ENCODE results near the gene DOCK4.

DOCK4 gene

DNA sequence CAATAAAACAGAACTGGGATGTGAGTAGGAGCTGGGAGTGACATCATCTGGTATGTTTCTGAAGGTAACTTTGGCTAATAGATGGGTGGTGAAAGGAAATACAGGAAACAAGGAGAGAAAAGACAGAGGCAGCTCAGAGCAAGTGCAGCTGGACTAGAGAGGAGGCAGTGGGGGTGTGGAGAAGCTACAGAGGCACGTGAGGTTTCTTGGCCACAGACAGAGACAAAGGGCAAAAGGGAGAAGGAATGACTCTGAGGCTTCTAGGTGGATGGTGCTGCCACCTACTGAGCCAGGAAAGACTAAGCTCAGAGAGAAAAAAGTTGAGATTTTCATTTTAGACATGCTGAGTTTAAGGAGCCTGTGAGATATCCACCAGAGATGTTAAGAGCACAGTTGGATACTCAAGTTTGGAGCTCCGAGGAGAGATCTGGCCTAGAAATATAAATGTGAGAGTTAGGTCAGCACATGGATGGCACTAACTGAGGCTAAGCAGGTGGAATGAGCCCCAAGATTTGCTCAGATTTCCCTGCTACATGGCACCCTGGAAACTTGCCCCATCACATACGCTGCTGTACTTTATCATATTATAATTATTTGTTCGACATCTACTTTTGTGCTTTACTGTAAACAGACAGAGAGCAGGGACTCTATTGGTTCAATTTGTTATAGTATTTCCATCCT, 350.9 kb downstream of the DOCK4 start:
- DNase-seq (ENCODE audit: low read depth in 2 of 2), result no peak

DNA sequence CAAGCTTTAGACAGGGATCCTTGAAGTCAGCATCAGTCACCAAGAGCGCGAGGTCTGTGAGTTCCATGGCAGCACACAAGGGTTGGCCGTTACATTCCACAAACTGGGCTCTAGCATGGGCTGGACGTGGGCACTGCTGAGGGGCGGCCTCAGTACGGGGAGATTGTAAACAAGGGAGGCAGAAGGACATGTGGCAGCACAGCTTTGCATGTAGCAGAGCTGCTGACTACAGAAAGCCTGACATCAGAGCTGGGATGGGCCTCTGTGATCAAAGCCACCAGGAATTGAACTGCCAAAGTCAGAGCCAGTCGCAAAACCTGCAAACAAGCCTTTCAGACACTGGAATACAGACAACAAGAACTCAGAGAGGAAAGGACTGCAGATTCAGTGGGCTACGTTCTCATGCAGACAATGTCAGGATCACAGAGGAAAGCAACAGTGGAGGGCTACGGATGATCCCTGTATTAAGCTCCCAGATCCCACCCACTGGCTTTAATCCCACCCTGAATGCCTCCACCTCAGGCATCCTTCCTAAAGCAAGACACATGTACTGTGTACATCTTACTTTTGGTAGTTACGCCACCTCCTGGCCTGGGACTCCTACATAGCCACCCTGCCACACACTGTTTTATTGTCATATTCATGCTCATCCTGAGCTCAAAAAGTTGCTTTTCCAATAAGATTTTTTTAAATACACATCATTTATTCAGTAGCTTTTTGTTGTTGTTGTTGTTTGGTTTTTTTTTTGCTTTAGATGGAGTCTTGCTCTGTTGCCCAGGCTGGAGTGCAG, 352.8 kb downstream of the DOCK4 start:
- DNase-seq (ENCODE audit: low read depth in 2 of 2), result no peak

DNA sequence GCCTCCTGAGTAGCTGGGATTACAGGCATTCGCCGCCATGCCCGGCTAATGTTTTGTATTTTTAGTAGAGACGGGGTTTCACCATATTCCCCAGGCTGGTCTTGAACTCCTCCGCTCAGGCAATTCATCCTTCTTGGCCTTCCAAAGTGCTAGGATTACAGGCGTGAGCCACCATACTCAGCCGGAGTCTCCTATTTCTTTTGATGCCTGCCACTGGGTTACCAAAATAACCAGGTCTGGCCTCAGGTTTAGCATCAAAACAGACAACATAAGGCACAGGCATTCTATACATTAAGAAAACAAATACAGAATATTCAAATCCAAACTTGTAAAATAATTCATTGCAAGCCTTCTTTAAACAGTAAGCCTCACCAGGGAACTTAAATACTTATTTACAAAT, 354.1 kb downstream of the DOCK4 start:
- DNase-seq (ENCODE audit: low read depth in 2 of 2), result no peak

DNA sequence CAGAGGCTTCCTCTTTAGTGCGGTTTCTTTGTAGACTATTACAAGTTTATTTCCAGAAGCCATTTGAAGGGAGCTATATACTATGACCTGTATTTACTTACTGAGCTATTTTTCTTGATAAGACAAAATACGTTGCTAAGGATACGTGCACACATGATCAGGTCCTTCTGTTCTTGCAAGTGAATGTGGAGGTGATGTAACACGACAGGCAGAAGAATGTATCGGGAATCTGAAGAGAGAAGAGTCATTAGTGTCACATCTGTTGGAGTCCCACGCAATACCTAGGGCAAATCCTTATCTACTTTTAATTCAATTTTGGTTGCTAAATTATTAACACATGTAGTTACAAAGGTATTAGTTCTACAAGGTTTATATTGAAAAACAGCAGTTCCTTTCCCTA, 359.3 kb downstream of the DOCK4 start:
- DNase-seq (ENCODE audit: low read depth in 2 of 2), result no peak

DNA sequence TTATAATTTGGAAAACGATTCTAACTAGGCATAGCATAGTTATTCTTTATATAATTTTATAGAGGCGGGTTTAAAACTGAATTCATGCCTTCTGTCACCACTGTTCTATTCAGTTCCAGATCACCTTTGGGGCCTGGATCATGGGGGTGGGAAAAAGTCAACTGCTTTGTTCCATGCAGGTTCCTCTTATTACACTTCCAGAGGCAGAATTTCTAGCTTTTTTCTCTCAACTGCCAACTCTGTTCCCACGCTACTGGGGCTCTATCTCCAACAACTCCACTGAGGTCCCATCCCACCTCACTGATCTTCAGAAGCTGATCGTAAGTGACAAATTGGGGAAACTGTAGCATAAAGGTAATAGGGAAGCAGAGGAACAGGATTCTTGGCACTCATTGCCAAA, 360.3 kb downstream of the DOCK4 start:
- no peak for DNase-seq (ENCODE audit: low read depth in 2 of 2)

DNA sequence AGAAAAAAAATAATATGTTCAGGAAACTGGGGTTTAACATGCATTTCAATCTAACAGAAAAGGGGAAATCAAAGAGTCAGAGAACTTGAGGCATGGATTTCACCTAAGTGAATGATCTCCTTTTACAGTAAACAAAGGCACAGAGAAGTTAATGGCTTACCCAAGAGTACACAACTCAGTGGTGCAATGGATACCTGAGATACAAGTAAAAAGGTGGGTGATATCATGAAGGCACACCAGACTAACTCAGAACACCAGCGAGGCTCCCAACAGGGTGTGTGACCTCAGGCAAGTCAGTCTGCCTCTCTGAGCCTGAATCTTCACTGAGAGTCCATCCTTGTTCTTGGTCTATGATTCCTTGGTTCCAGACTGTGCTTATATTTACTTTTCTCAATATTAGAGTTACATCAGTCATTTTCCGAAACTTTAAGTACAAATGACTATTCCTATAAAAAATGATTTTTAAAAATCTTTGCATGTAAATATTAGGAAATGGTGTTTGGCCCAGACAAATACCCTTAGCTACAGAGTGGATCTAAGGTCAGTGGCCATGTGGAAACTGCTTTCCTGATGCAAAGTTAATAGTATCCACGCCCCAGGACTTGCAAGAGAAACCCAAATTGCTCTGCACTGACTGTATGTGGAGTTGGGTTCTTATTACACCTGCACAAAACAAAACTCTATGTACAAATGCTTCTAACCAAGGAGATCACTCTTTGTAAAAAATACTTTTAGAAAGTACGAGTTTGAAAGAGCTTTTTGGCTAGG, 361.1 kb downstream of the DOCK4 start:
- no peak for DNase-seq (ENCODE audit: low read depth in 2 of 2)

DNA sequence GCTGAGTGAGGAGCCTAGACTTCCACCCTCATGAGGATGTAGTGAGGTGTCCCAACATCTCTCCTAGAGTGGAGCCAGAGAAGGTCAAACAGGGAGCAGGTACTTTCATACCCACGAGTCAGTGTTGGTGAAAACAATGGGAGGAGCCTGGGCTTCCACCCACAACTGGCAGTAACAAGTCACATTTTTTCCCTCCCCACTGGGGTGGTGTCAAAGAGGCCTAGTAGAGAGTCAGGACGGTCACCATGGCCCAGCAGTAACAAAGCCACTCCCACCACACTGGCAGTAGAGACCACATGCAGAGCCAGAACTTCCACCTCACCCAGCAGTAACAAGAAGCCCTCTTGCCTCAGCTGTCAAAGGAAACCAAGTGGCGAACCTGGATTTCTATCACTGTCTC, 363.7 kb downstream of the DOCK4 start:
- DNase-seq (ENCODE audit: low read depth in 2 of 2), result no peak

DNA sequence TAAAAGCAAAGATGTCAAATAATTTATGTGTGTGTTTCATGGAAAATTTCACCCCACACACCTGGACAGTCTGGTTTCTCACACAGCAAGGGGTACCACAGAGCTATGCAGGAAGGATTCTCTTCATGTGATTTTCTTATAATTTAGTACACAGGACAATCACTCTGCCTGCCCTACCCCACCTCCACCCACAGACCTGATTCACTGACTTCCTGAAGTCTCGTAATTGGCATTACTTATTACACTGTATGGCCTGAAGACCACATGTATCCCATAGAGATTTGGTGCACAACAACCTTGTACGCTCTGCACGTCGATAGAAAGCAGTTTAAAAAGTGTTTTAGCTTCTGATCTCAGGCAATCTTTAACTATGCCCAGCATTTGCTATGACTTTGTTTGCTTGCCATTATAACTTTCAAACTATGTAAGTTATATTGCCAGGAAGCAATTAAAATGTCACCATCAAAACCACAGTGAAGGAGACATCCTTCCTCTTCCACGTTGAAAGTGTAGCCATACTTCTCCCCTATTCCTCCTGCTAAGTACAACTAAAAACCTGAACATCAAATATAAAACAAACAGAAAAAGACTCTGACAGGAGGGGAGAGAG, 364.5 kb downstream of the DOCK4 start:
- no peak for DNase-seq (ENCODE audit: low read depth in 2 of 2)

DNA sequence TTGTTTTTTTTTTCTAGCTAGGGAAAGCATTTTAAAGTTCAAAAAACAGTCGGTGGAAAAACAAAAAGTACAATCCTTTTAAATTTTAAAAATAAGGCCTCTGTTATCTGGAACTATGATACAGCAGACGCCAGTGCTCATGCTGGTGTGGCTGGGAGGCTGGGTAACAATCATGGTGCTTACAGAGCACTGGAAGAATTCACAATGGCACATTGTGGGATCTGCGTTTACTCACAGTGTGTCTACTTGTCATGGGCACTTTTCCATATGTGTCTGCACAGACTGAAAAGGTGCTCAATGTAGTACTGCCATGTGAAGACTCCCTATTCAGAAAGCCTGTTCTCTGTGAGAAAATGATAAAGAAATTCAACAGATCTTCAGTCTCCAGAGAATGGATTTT, 365.7 kb downstream of the DOCK4 start:
- no peak for DNase-seq (ENCODE audit: low read depth in 2 of 2)

DNA sequence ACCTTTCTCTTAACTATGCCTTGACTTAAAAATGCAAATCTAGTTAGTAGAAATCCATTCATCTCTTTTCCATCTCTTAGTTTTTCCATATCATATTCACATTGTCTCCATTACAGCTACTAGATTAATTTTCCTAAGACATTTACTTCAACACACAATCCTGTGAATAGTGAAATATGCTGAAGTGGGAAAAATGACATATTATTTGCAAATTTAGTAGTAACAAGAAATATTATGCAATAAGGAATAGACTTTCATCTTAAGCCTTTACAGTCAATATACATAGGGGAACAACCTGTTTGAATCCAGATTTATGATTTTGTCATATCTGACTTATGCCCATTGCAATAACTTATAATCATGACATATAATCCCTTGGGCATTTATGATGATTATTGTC, 366.9 kb downstream of the DOCK4 start:
- no peak for DNase-seq (ENCODE audit: low read depth in 2 of 2)

DNA sequence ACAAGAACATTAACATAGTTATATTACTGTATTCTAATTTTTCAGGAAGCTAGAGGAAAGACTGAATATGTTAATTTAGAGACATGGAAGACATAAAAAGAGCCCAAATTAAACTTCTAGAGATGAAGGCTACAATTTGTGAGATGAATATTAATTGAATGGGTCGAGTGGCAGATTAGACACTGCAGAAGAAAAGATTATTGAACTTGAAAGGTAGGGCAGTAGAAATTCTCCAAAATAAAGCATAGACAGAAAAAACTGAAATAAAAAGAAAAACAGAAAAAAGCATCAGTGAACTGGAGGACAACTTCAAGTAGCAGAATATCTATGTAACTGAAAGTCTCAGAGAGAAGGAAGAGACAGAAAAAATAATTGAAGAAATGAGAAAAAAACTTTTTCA, 369.6 kb downstream of the DOCK4 start:
- DNase-seq (ENCODE audit: low read depth in 2 of 2), result no peak

DNA sequence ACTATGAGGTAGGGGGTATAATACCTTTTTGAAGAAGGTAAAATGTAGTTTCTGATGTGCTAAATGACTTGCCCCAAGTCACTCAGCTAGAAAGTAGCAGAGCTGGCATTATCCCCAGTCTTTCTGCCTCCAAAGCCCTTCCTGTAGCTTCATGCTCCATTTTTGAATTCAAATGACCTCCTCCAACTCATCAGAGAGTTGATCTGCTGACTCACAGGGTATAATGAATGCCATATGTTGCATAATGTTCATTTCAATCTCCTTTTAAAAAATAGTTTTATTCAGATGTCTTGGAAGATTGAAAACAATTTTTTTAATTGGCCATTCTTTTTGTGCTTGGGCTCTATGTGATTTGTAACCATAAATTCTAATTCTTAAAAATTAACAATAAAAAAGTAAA, 371.1 kb downstream of the DOCK4 start:
- DNase-seq (ENCODE audit: low read depth in 2 of 2), result no peak

DNA sequence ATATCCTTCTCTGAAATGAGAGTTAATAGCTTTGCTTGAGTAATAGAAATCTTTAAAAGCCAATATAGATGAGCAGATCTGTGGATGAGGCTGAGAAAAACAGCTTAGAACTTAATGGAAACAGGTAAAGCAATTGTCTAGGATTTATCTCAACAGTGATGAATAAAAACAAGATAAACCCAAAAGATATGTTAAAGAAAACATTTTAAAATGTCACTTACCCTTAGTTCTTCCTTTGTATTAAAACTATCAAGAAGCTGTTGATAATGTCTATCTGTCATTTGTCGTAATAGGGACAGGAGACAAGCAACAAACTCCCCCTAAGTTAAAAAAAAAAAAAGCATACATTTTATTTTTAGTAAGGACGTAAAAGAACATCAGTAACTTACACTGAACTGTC, 371.8 kb downstream of the DOCK4 start:
- DNase-seq (ENCODE audit: low read depth in 2 of 2), result no peak

DNA sequence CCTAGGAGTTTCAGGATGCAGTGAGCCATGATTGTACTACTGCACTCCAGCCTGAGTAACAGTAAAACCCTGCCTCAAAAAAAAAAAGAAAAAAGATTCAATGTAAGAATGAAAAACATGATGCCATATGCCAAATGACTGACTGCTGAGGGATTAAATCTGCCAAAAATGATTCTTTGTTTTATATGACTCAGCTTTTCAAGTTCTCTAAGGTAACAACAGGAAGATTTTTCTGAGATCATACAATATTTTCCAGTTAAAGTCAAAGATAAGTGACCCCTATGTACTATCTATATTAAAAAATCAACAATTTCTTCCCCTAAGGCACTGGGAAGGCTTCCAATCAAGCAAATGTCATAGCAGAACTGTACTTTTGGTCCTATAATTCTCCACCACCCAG, 372.7 kb downstream of the DOCK4 start:
- no peak for DNase-seq (ENCODE audit: low read depth in 2 of 2)

DNA sequence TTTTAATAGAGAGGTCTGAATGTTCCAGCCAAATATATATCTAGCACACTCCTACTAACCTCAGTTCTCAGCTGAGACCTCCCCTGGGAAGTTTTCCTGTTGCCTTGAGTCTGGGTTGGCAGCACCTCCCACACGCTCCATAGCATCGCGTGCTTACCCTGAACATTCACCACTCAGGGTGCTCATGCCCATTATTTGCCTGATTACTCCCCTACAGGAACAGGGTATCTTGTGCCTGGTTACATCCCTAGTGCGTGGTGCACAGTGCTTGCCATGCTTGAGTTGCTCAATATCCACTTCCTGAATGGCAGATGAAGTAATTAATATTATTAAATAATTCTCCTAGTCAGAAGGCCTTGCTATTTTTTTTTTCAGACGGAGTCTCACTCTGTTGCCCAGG, 374.0 kb downstream of the DOCK4 start:
- DNase-seq (ENCODE audit: low read depth in 2 of 2), result no peak

DNA sequence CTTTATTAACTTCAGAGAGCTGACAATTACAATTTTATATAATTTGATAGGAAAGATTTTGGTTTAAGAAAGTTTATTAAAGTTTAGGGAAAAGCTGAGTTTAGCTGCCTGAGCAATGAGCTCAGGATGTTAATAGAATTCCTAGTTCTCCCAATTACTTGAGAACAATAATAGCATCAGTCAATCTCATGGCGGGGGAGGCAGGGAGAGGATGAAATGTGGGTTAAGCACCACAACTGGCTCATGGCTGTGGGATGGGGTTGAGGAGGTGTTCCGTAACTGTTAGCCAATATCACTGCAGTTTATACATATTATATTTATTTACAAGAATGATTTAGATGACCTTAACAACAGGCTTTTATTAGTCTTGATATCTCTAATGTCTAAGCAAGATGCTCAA, 377.0 kb downstream of the DOCK4 start:
- DNase-seq (ENCODE audit: low read depth in 2 of 2), result no peak

DNA sequence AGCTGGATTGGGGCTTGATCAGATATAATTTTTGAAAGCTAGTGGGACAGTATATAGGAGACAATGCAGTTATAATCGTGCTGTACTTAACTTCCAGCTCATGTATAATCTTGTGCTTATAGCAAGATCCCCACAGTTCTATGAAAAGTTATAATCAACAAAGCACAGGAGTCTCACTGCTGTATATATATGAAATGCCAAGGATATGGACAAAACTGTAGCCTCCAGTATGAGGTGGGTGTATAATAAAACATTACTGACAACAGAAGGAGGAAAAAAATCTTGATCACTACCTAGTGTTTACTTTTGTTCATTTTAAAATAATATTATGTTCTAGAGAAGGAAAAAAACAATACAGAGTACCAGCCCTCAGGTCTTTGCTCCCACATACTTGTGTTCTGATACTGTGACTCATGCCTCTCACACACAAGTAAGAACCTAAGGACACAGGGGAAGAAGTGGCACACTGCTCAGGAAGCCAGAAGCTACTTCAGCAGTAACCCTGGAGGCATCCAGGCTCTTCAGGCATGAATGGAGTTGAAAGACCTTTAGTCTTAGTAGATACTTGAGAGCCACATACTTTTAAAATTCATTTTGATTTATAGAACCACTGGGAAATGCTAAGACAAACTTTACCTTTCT, 378.2 kb downstream of the DOCK4 start:
- DNase-seq (ENCODE audit: low read depth in 2 of 2), result no peak

DNA sequence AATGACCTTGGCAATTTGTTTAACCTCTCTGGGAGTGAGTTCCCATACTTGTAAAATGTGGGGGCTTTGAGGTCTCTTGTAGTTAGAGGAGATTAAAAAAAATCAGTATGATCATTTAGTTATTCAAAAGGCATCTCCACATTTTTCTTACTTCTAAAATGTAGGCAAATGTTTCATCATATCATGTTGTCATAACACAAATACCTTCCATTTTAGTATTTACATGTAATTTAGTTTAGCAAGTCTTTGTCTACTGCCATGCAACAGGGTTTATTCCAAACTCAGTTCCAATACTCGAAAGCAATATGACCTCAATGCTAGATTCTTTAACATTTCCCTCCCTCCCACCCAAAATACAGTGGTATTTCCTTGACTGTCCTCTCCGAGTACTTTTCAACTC, 381.2 kb downstream of the DOCK4 start:
- no peak for DNase-seq (ENCODE audit: low read depth in 2 of 2)

DNA sequence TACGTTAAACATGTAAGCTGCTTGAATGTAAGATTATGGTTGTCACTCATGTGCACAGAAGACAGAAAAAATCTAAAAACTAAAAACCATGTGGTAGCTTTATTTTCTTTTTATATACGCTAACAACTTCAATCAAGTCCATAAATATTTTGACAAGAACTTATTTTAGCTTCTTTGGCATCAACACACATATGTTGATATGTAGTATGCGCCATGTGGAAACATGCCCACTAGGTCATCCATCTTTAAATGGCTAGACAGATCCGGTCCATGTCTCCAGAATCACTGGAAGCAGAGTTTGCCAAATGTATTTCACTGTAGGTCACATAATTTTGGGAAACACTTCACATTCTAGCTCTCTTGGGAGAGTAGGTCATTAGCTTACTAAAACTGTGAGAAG, 382.4 kb downstream of the DOCK4 start:
- DNase-seq (ENCODE audit: low read depth in 2 of 2), result no peak

DNA sequence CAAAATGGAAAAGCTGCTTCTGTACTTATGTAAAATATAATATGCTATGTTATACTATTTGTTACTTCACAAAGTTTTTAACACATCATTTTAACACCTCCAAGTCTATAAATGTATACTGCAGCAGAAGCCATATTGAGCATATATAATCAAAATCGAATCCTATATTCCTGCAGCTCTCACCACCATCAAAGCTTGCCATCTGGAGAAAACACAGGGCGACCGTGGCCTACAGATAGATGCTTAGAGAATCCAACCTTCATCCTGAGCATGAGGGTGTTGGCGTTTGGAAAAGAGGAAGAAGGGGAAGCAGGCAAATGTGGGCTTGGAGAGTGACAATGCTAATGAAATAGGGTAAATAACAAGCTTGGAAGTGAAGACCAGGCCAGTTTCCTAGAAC, 385.2 kb downstream of the DOCK4 start:
- DNase-seq (ENCODE audit: low read depth in 2 of 2), result no peak

DNA sequence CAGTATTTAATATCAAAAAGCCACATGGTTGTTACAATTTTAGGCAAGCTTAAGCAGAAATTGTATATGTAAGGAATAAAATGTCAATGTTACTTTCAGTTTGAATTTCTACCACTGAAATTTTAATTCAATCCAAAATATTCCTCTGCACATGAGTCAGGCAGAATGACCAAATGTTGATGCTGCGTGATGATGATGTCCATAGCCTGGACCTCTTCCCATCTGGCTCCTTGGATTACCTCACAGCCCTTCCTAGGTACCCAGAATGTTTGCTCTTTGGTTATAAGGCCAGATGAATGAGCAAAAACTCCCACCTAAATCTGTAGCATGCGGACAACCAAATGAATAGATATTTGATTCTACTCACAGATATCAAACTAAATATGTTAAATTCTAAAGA, 385.6 kb downstream of the DOCK4 start:
- DNase-seq (ENCODE audit: low read depth in 2 of 2), result no peak

DNA sequence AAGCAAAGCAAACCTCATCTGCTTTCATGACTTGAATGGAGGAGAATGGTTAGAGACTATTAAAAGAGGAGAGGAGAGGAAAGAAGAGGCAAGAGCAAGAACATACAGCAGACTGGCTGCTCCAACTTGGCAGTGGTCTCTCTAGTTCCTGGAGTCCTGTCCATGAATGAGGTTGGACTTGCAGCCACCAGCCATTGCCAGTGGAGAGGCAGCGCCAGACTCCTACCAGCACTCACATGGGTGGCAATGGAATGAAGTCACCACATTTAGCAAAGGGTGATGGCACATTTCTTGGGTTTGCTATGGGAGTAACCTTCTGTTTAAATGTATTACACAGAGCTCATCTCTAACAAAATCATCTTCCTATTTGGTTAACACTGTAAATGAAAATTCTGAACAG, 386.1 kb downstream of the DOCK4 start:
- no peak for DNase-seq (ENCODE audit: low read depth in 2 of 2)
